Ovary (tissue), 3 donors: Measurements from ENCODE around the gene RDH16.

Source experiments
- EP300 ChIP-seq: sonication (generic); formaldehyde crosslinking; IDR thresholded peaks from one replicate; pipeline ENCODE4 v1.6.1; 2017; ENCODE audit warnings: antibody characterized with exemption
- POLR2A ChIP-seq: fragments of 450-650 bp; IDR thresholded peaks from one replicate; pipeline ENCODE4 v1.6.1; 2017; ENCODE audit warnings: antibody characterized with exemption, mild to moderate bottlenecking, moderate library complexity
- TF ChIP-seq, protein P1 (sequence below), 3 donors: fragments of 450-650 bp in 2 of 3; fragments of 200-600 bp in 1 of 3; IDR thresholded peaks; one replicate each; pipeline versions ENCODE4 v1.5.1 to v1.8.0; 2016 to 2022; ENCODE audit warnings: antibody characterized with exemption in 3 of 3, mild to moderate bottlenecking in 1 of 3
- donor health status: DM: no; HTN: no; CAD: no.

DNA sequence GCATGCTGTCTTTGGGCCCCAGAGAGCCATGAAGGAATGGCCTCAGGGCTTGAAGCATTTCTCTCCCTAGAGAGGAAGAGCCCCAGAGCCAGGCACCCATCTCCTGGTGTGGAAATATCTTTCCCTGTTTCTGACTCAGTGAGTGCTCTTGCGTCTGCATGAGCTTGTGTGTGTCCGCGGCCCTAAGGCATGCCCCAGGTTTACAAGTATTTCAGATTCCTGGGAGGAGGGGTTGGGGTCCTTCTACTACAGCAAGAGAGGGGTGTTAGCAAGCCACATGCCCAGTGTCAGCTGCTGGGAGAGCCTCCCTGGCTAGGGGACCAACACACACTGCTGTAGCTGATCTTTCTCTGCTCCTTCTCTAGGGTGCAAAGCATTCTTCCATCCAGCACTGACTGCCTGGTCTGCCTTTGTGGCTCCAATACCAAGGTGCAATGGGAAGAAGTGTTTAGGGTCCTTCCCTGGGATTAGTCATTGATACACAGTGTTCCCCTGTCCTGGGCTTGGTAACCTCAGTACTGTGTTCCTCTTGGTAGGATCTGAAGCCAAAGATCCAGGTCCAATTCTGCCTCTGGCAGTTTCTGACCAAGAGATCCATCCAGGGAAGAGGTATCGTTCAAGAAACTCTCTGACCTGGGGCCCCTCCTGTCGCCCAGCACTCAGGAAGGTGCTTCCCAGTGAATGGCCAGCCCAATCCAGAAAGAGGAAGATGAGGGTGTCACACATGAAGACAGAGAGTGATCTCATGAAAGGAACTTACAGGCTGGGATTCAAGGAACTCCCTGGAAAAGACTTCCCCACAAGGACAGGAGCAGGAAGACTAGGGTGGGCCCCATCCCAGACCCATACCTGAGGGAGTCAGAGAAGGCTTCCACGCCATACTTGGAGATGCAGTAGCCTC lies 3.1 kb downstream of the RDH16 start:
- TF ChIP-seq, protein P1, sequence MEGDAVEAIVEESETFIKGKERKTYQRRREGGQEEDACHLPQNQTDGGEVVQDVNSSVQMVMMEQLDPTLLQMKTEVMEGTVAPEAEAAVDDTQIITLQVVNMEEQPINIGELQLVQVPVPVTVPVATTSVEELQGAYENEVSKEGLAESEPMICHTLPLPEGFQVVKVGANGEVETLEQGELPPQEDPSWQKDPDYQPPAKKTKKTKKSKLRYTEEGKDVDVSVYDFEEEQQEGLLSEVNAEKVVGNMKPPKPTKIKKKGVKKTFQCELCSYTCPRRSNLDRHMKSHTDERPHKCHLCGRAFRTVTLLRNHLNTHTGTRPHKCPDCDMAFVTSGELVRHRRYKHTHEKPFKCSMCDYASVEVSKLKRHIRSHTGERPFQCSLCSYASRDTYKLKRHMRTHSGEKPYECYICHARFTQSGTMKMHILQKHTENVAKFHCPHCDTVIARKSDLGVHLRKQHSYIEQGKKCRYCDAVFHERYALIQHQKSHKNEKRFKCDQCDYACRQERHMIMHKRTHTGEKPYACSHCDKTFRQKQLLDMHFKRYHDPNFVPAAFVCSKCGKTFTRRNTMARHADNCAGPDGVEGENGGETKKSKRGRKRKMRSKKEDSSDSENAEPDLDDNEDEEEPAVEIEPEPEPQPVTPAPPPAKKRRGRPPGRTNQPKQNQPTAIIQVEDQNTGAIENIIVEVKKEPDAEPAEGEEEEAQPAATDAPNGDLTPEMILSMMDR (IDR thresholded peaks at IDR 0.05), result no peak
- no peak for TF ChIP-seq POLR2A
- TF ChIP-seq EP300, result no peak
